Cardiac muscle cell (in vitro differentiated cells and primary cell): ENCODE data around the gene AURKAIP1. TPM values are rescaled to one million over a fixed set of nuclear protein-coding genes. Genes with fewer than 3 reads are reported as not detected.
A peak's percentile ranks its signal among the peaks of the same experiment; 100 is the strongest.

Experiments
- DNase-seq, 2 donors: peaks; one replicate each; pipeline versions ENCODE4 v3.0.0 to v3.0.0-alpha.2; 2010 to 2017; ENCODE audit warnings: low read depth in 1 of 2, low spot score in 1 of 2
- H3K27ac ChIP-seq: fragments of 200-600 bp; sonication (generic); 2 replicates; pipeline ENCODE4 v1.5.1; 2016
- H3K27me3 ChIP-seq: fragments of 200-600 bp; sonication (generic); 2 replicates; pipeline ENCODE4 v1.6.0; 2016; ENCODE audit warnings: control low read depth
- H3K36me3 ChIP-seq: fragments of 200-600 bp; sonication (generic); 2 replicates; pipeline ENCODE4 v1.5.1; 2016; ENCODE audit warnings: control low read depth
- H3K4me1 ChIP-seq: fragments of 200-600 bp; sonication (generic); 2 replicates; pipeline ENCODE4 v1.8.1; 2017; ENCODE audit warnings: low read depth, mild to moderate bottlenecking, mixed run types
- H3K4me3 ChIP-seq: fragments of 200-600 bp; sonication (generic); 2 replicates; pipeline ENCODE4 v1.5.1; 2016; ENCODE audit warnings: mild to moderate bottlenecking
- H3K9me3 ChIP-seq: fragments of 200-600 bp; sonication (generic); 2 replicates; pipeline ENCODE4 v1.5.1; 2017; ENCODE audit warnings: low read depth, mild to moderate bottlenecking, control low read depth
- polyA plus RNA-seq: library from polyadenylated mRNA; unstranded; fragments of >200 nt; fragmentation: Nextera tagmentation; extraction: Ambion mirVana; gene quantifications from 2 replicates; pipeline ENCODE4 v1.2.1, GENCODE V29; 2016
- total RNA-seq: library from RNA; depleted of rRNA; stranded (reverse); fragments of >200 nt; gene quantifications from 2 replicates; pipeline ENCODE4 v1.2.3, GENCODE V29; 2016
- TF ChIP-seq, protein P1 (sequence below): IDR thresholded peaks from 2 replicates; pipeline ENCODE4 v1.5.1; 2012; ENCODE audit warnings: low read depth, mild to moderate bottlenecking, low read length

Gene AURKAIP1
- total and polyA plus RNA-seq, 2 experiments from 2014 or later = 235 to 305 TPM

DNA sequence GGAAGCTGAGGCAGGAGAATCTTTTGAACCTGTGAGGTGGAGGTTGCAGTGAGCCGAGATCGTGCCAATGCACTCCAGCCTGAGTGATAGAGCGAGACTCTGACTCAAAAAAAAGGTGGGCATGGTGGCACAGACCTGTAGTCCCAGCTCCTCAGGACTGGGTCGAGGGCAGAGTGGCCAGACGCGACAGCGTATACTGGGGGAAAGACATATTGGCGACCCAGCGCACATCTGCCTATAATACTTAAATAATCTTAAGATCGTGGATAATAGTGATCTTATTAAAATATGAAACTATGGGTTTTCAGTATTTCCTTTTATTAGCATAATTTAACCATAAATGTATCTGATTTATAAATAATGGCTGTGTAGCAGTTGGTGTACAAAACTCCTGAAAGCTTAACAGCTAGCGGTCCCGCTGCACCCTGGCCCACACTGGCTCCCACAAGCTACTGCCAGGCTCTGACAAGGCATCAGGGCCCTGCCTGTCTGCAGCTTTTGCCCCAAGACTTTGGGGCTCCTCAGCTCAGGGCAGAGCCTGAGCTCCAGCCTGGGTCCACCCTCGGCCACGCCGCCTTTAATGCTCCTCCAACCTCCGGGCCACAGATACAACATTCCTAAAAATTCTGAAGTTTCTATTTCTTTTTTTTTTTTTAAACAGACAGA lies 2.7 kb upstream of the AURKAIP1 start:
- H3K27ac ChIP-seq = no peak overlapping the region
- no peak overlapping the region for H3K4me3 ChIP-seq
- TF ChIP-seq, protein P1, sequence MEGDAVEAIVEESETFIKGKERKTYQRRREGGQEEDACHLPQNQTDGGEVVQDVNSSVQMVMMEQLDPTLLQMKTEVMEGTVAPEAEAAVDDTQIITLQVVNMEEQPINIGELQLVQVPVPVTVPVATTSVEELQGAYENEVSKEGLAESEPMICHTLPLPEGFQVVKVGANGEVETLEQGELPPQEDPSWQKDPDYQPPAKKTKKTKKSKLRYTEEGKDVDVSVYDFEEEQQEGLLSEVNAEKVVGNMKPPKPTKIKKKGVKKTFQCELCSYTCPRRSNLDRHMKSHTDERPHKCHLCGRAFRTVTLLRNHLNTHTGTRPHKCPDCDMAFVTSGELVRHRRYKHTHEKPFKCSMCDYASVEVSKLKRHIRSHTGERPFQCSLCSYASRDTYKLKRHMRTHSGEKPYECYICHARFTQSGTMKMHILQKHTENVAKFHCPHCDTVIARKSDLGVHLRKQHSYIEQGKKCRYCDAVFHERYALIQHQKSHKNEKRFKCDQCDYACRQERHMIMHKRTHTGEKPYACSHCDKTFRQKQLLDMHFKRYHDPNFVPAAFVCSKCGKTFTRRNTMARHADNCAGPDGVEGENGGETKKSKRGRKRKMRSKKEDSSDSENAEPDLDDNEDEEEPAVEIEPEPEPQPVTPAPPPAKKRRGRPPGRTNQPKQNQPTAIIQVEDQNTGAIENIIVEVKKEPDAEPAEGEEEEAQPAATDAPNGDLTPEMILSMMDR = no peak
- H3K27me3 ChIP-seq = no peaks in the 10 kb centered on the region
- DNase-seq = no peak
- no peaks in the 10 kb centered on the region for H3K9me3 ChIP-seq
- peaks cover 5% of the 10 kb centered on the region for H3K4me1 ChIP-seq
- H3K36me3 ChIP-seq = peaks cover 4% of the 10 kb centered on the region

DNA sequence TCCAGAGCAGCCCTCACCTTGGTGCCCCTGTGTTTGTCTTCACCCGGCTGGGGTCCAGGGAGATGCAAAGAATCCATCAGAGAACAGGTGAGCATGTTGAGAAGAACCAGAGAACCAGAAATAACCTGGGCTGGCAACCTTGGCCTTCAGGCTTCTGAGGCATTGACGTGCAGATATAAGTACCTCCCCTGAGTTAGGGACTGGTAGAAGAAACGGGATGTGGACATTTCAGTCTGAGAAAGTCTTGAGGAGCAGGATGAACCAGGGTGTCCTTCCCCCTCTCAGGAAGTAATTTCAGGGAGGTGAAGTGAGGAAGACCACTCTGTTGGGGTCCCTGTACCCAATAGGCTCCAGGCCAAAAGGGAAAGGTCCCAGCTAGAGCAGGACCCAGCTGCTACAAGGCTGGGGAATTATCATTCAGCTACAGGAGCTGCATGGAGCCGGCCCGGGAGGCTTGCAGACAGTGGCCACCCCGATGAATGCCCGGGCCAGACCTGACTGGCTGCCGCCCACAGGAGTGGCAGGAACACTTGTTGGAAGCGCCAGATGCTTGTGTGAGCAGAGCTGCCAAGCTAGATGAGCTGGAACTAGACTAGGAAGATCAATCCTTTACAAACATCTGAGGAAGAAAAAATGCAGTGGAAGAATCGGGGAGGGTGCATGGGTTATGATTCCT lies 1.7 kb upstream of the AURKAIP1 start:
- H3K9me3 ChIP-seq = no peaks in the 10 kb centered on the region

DNA sequence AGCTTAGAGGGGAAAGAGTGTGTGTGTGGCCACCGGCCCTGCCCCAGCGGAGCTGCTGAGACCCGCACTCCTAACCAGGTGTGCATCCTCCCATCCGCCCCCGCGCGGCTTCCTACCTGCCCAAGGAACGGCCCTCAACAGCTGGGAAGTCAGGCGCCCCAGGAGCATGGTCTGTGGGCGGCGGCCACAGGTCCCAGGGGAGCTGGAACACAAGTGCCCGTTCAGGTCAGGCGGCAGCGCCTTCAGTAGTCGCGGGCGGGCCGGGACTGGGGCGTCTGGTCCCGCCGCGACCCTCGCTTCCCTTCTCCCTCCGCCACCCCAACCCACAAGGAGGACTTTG lies 448 bp downstream of the AURKAIP1 start:
- Histone ChIP-seq H3K36me3 (peaks cover 4% of the 10 kb centered on the region), H3K27me3 (no peaks in the 10 kb centered on the region), H3K27ac (peak overlapping the region; percentile 93), H3K9me3 (no peaks in the 10 kb centered on the region), H3K4me3 (peak overlapping the region; percentile 86), H3K4me1 (peaks cover 5% of the 10 kb centered on the region)
- DNase-seq = no peak
- TF ChIP-seq, protein P1 = no peak

More for the DNA sequence above, 1.7 kb upstream of the AURKAIP1 start:
- H3K36me3 ChIP-seq = peaks cover 4% of the 10 kb centered on the region
- TF ChIP-seq, protein P1 = no peak
- H3K27me3 ChIP-seq = no peaks in the 10 kb centered on the region
- no peak overlapping the region for H3K4me3 ChIP-seq
- no peak for DNase-seq
- peaks cover 5% of the 10 kb centered on the region for H3K4me1 ChIP-seq
- peak overlapping the region; percentile 93 for H3K27ac ChIP-seq

DNA sequence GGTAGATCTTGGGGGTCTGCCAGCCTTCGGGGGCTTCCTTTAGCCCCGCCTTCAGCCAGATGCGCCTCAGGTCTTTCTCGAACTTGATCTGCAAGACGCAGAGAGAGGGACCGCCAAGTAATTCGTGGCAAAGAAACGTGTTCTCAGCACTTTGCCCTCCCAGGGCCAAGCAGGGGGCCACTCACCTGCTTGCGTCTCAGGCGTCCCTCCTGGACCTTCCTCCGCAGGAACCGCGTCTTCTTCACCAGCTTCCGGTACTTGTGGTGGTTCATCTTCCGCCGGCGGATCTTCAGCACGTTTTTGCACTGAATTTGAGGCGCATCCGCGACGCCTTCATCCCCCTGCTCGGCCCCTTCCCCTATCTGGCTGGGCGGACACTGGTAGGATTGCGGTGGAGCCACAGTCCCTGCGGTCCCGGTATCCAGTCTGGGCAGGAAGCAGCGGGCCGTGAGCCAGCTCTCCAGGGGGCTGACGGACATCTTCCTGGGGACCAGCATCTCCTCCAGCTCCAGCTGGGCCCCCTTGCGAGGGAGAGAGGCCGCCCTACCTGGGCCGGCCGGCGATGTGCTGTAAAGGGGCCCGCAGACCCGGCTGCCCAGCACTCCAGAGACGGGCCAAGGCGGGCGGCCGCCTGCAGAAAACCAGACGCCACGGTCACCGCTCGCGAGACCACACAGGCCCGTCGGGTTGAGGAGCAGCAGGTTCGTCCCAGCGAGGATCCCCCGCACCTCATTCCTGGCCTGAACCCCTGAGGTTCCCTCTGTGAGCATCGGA lies 1.0 kb downstream of the AURKAIP1 start:
- Histone ChIP-seq H3K27ac (peak overlapping the region; percentile 93), H3K27me3 (no peaks in the 10 kb centered on the region), H3K4me3 (peak overlapping the region; percentile 86), H3K36me3 (peaks cover 4% of the 10 kb centered on the region), H3K9me3 (no peaks in the 10 kb centered on the region), H3K4me1 (peaks cover 5% of the 10 kb centered on the region)
- TF ChIP-seq, protein P1 = no peak
- no peak for DNase-seq

DNA sequence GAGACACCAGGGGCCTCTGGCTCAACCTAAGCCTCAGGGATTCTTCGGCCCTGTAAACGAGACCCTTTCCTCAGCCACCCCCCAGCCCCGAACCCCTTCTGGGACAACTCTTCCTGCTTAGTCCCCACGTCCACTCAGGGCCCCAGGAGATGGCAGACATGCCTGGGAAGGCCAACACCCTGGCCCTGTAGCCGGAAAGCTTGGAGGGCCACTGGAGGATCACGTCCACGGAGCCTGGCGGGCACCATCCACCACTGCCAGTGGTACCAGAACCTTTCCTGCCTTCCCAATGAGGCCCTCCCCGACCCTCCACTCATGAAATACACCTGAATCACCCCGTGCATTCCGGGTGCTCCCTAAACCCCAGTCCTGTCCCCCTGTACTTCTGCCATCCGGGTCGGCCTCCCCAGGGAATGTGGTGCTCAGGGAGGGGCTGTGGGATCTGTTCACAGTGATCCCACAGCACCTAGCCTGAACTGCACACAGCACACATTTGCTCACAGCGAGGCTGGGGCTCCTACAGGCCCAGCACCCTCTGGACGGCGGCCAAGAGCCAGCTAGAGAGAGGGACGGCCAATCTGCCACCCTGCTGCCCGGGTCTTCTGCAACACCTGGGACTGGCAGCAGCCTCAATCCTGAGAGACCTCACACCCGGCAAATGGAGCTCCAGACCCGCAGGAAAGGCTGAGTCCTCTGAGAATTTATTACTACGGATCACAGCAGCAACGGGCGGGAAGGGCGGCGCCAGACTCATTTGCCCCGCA lies 1.8 kb downstream of the AURKAIP1 start:
- TF ChIP-seq, protein P1 = no peak
- peaks cover 5% of the 10 kb centered on the region for H3K4me1 ChIP-seq
- no peak overlapping the region for H3K4me3 ChIP-seq
- no peaks in the 10 kb centered on the region for H3K27me3 ChIP-seq
- H3K9me3 ChIP-seq = no peaks in the 10 kb centered on the region
- H3K36me3 ChIP-seq = peaks cover 4% of the 10 kb centered on the region
- DNase-seq = no peak
- H3K27ac ChIP-seq = no peak overlapping the region
